Tibial nerve (tissue), 3 donors: ENCODE measurements around the gene AANAT.

ENCODE experiments used
- EP300 ChIP-seq, 2 donors: sonication (generic); formaldehyde crosslinking; IDR thresholded peaks; one replicate each; pipeline ENCODE4 v1.6.1; 2017; ENCODE audit warnings: antibody characterized with exemption in 2 of 2, mild to moderate bottlenecking in 1 of 2
- POLR2A ChIP-seq, 2 donors: fragments of 450-650 bp; IDR thresholded peaks; one replicate each; pipeline ENCODE4 v1.6.1; 2017; ENCODE audit warnings: antibody characterized with exemption in 2 of 2, mild to moderate bottlenecking in 2 of 2, moderate library complexity in 2 of 2

DNA sequence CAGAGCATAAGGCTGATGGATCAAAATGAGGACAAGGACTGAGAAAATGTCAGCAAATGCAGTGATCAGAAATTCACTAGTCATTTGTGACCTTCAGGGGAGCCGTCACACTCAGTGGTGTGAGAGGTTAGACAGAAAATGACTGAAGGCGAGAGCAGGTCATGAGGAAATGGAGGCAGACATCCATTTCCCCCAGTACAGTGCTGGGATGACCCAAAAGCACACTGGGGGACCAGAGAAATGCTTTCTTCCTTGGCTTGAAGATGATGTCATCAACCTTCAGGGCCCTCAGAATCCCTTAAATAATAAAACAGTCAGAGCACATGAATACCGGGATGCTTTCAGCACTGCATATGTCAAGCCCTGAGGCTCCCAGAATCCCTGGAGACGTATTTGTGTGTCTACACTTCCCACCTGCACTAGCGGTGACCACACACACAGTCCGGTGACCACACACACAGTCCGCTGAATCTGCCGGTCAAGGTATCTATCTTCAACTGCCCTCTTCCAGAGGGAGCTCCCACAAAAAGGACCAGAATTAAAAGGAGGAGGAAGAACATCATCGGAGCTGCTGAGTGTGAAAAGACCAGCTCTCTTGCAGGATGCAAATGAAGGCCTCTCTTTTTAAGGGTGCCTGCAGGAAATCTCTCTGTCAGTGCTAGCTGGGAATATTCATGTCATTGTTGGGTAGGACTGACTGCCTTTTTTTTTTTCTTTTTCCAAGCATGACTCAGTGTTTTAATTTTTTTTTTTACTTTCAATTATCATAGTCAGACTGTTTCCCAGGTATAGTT, 22.7 kb upstream of the AANAT start:
- TF ChIP-seq EP300 (IDR thresholded peaks at IDR 0.05) (no peak), POLR2A (IDR thresholded peaks at IDR 0.05) (no peak)
